ENCODE measurements around the gene GPR39.

GPR39 gene

DNA sequence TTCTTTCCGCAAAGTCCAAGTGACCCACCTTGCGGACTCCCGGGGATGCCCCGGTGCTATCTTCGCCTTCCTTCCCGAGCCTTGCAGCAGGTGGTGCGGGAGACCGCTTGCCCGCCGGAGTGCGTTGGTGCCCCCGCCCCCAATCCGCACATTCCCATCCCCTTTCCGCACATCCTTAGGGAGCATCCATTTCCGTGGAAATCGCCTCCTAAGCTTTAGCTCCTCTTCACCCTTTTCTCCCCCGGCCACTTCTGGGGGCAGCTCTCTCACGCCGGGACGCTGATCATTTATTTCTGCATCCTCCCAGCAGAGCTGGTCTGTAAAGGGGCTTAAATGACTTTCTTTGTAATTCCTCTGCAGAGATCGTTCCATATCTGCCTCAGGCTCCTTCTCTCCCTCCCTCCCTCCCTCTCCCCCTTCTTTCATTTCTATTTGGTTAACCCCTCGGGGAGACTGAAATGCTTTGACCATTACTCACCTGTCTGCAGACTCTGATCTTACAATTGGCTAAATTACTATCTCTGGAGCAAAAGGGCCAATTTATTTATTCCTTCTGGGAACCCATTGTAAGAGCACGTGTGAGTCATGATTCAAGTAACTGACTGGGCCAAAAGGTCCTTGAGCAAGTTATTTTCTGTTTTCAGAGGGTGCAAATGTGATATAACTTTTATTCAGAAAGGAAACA lies 254.7 kb downstream of the GPR39 start:
- DNase-seq (ENCODE audit: low read depth in 3 of 3) = no peak

DNA sequence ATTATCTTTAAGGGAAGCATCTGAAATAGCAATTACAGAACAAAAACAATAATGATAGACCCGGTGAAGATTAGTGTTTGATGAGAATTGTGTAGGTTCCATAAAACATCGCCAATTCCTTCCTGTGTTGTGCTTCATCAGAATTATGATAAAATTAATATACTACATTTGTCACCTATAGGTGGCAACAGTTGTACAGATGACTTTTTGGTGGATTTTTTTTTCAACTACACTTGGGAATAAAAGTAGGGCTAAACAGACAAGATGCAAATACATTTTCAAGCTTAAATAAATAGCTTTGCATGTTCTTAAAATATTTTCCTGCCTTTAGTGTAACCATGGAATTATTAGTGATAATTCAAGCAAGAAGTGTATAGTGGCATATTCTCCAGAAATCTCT lies 260.4 kb downstream of the GPR39 start:
- DNase-seq (ENCODE audit: low read depth in 3 of 3) = no peak

DNA sequence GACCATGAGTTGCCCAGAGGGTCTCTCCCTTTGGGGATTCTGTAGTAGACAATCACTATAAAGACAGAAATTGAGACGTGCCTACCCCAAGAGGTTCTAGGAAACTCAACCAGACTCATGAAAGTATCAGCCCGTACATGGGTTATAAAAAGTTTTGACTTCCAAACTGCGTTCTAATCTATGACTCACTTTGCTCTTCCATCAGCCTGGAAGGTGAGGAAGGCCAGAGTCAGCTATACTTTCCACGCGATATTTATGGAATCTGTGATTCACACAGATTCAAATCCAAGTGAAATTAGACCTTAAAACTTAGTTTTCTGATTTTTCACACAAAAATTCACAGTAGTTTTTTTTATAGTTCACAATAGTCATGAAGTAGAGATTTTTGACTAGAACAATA lies 261.1 kb downstream of the GPR39 start:
- DNase-seq (ENCODE audit: low read depth in 3 of 3) = no peak

DNA sequence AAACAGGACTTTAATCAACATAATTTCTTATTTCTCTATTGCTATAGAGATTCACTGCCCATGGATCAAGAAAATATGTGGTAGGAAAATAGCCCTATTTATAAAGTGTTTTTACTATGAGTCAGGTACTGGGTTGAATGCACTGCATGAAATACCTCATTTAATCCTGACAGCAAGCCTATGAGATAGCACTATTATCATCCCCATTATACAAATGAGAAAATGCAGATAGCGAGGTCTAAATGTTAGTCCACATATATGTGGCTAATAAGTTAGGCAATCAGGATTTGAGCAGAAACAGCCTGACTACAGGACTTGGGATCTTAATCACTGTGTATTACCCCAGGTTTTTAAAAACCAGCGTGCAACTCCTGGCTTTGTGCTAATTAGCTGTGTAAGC lies 261.9 kb downstream of the GPR39 start:
- DNase-seq (ENCODE audit: low read depth in 3 of 3) = no peak

DNA sequence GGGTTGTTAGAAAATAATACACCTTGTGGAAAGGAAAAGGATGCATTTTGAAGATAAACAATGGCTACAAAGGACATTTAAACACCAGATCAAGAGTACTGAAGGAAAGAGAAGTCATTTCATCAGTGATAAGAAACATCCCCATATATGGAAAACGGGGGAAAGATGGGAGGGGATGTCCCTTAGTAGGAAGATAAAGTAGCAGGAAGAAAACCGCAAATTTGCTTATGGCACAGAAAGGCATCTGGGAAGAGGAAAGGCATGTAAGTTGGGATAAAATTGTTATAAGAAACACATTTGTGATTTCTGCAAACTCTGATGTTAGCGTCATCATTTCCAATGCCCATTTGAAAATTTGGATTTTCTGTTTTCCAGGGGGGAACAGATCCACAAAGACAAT lies 263.9 kb downstream of the GPR39 start:
- DNase-seq (ENCODE audit: low read depth in 3 of 3) = no peak

DNA sequence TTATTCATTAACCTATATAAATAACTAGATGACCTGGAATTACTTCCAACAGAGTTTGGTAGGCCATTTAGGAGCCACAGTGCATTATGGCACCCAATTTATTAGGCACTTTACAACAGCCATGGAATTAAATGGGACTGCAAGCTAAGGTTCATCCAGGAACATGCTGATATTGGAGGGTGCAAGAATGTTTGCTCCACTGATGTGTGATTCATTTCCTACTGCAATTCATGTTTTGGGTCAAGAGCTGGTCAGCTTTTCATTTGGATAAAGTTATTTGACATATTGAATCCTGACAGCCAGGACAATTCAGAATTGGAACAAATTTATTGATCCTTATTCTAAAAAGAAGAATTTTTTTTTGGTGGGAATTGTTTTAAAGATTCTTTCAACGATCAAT lies 265.2 kb downstream of the GPR39 start:
- DNase-seq (ENCODE audit: low read depth in 3 of 3) = no peak

DNA sequence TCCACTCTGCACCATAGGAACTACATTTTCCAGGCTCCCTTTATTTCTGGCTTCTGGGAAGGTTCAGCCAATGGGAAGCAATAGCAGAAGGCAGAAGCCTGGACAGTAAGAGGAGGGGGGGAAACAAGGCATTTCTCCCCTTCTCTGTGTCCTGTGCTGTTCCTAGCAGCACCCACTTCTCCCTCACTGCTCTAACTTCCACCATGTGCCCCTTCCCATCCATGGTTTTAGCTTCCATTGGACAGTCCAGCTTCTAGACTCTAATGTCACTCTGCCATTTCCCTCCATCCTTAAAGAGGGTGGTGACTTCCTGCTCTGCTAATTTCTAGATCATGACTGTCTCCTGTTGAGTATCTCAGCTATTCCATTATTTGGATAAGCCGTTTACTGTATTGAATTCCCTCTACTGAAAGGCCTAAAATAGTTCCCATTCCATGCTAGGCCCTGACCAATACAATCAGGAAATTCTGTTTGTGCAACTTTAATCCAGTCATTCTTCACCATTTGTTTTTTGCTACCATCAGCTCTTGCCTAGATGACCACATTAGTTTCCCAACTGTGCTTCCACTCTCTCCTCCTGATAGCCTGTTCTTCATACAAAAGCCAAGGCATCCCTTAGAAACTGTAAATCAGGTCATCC lies 274.2 kb downstream of the GPR39 start:
- no peak for DNase-seq (ENCODE audit: low read depth in 3 of 3)

DNA sequence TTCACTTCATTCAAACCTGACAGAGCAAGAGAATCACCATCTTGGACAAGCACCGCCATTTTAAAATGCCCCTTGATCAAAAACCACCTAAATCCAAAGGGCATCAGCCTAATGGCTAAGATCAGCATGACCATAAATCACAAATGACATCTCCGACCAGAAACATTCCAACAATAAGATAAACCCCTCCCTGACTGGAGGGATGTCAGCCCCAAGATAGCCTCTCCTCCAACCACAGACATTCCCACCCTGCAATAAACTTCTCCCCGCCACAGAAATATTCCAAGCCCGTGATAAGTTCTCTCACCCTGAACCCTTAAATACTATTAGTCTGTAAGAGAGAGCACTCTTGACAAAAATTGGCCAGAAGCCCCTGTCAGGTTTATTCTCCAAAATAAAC lies 275.0 kb downstream of the GPR39 start:
- no peak for DNase-seq (ENCODE audit: low read depth in 3 of 3)

DNA sequence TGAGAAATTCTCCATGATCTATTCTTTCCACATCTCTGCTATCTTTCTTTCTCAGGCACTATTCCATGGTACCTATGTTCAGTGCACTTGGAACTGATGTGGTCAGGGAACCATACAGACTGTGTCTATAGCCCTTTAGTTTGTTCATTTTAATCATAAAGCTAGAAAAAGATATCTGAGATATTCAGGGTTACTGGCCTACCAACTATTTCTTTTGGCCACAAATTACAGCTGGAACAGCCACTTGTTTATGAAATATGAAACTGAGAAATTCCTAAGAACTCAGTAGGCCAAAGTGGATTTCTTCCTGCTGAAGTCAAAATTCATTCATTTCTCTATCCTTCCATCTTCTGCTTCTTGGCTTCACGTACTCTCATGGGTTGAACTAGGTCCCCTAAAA lies 276.2 kb downstream of the GPR39 start:
- DNase-seq (ENCODE audit: low read depth in 3 of 3) = no peak
